Smooth muscle cell (in vitro differentiated cells): ENCODE measurements around the gene MGAT3. TPM values are rescaled to one million over a fixed set of nuclear protein-coding genes. Genes with fewer than 3 reads are reported as not detected.

Experiments
- DNase-seq: peaks from one replicate; lab custom pipeline; 2025; ENCODE audit not compliant: unreplicated experiment; lab: John Stamatoyannopoulos, UW
- H2AFZ ChIP-seq: fragments of 200-600 bp; sonication (generic); 2 replicates; pipeline ENCODE4 v1.6.0; 2016; ENCODE audit warnings: antibody characterized with exemption, low read depth, mild to moderate bottlenecking
- H3F3A ChIP-seq: fragments of 200-600 bp; sonication (generic); 2 replicates; pipeline ENCODE4 v1.6.0; 2017; ENCODE audit warnings: antibody characterized with exemption, low read depth
- H3K27ac ChIP-seq: fragments of 200-600 bp; sonication (generic); 2 replicates; pipeline ENCODE4 v1.5.1; 2016; ENCODE audit warnings: low read depth, mild to moderate bottlenecking
- H3K27me3 ChIP-seq: fragments of 200-600 bp; sonication (generic); 2 replicates; pipeline ENCODE4 v1.6.1; 2016; ENCODE audit warnings: low read depth, mild to moderate bottlenecking
- H3K36me3 ChIP-seq: fragments of 200-600 bp; sonication (generic); 2 replicates; pipeline ENCODE4 v1.5.1; 2016; ENCODE audit warnings: low read depth
- H3K4me1 ChIP-seq: fragments of 200-600 bp; sonication (generic); 2 replicates; pipeline ENCODE4 v1.5.1; 2016; ENCODE audit warnings: low read depth
- H3K4me2 ChIP-seq: fragments of 200-600 bp; sonication (generic); 2 replicates; pipeline ENCODE4 v1.6.0; 2016; ENCODE audit warnings: mild to moderate bottlenecking
- H3K4me3 ChIP-seq: fragments of 200-600 bp; sonication (generic); 2 replicates; pipeline ENCODE4 v1.5.1; 2016; ENCODE audit warnings: mild to moderate bottlenecking
- H3K79me2 ChIP-seq: fragments of 200-600 bp; sonication (generic); 2 replicates; pipeline ENCODE4 v1.6.0; 2016; ENCODE audit warnings: low read depth, mild to moderate bottlenecking
- H3K9ac ChIP-seq: fragments of 200-600 bp; sonication (generic); 2 replicates; pipeline ENCODE4 v1.6.0; 2016; ENCODE audit warnings: low read depth
- H3K9me3 ChIP-seq: fragments of 200-600 bp; sonication (generic); replicated peaks from 2 replicates; pipeline ENCODE4 v1.5.1; 2016; ENCODE audit warnings: low read depth
- H4K20me1 ChIP-seq: fragments of 200-600 bp; sonication (generic); 2 replicates; pipeline ENCODE4 v1.6.0; 2016; ENCODE audit warnings: low read depth
- WGBS: methylation state at CpG from one replicate; pipeline ENCODE4 v1.1.7; 2016; ENCODE audit warnings: low lambda C conversion rate; 5-methylcytosine and 5-hydroxymethylcytosine counted together
- polyA plus RNA-seq: library from polyadenylated mRNA; unstranded; fragments of >200 nt; fragmentation: Nextera tagmentation; extraction: Ambion mirVana; gene quantifications from 2 replicates; pipeline ENCODE4 v1.2.1, GENCODE V29; 2016
- total RNA-seq: library from RNA; depleted of rRNA; stranded (reverse); fragments of >200 nt; gene quantifications from 2 replicates; pipeline ENCODE4 v1.2.3, GENCODE V29; 2014
- TF ChIP-seq, protein P1 (sequence below): fragments of 200-600 bp; sonication (generic); IDR thresholded peaks from 2 replicates; pipeline ENCODE4 v1.5.1; 2017; ENCODE audit warnings: borderline replicate concordance, mild to moderate bottlenecking, antibody characterized with exemption; ENCODE audit not compliant: insufficient read depth, poor library complexity, severe bottlenecking

The MGAT3 gene
- total and polyA plus RNA-seq, 2 experiments from 2014 or later, result 3.9 to 7.8 TPM

- Histone ChIP-seq H3K36me3 (no peaks in the 10 kb centered on the region), H3K4me1 (peaks cover 4% of the 10 kb centered on the region), H3K4me2 (no peak overlapping the region), H3K79me2 (peaks cover 52% of the 10 kb centered on the region), H3K27me3 (no peaks in the 10 kb centered on the region), H3K4me3 (no peak overlapping the region), H3K27ac (no peak overlapping the region), H4K20me1 (peaks cover 29% of the 10 kb centered on the region), H3K9ac (no peak overlapping the region), H3F3A (no peaks in the 10 kb centered on the region), H2AFZ (no peak overlapping the region), H3K9me3 (no peaks in the 10 kb centered on the region)
- TF ChIP-seq, protein P1, sequence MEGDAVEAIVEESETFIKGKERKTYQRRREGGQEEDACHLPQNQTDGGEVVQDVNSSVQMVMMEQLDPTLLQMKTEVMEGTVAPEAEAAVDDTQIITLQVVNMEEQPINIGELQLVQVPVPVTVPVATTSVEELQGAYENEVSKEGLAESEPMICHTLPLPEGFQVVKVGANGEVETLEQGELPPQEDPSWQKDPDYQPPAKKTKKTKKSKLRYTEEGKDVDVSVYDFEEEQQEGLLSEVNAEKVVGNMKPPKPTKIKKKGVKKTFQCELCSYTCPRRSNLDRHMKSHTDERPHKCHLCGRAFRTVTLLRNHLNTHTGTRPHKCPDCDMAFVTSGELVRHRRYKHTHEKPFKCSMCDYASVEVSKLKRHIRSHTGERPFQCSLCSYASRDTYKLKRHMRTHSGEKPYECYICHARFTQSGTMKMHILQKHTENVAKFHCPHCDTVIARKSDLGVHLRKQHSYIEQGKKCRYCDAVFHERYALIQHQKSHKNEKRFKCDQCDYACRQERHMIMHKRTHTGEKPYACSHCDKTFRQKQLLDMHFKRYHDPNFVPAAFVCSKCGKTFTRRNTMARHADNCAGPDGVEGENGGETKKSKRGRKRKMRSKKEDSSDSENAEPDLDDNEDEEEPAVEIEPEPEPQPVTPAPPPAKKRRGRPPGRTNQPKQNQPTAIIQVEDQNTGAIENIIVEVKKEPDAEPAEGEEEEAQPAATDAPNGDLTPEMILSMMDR, result no peak
- 91% methylated on average over 4 of the region's 4 CpGs for WGBS
- no peak for DNase-seq
Measured at GRCh38 chr22:39508393-39508792, 51.6 kb downstream of the MGAT3 start.

- Histone ChIP-seq H3K4me1 (no peaks in the 10 kb centered on the region), H3K9ac (no peak overlapping the region), H3K4me2 (no peak overlapping the region), H3K4me3 (no peak overlapping the region), H3K27ac (no peak overlapping the region), H2AFZ (no peak overlapping the region), H3K27me3 (no peaks in the 10 kb centered on the region), H3K36me3 (no peaks in the 10 kb centered on the region), H3F3A (no peaks in the 10 kb centered on the region), H3K9me3 (no peaks in the 10 kb centered on the region), H4K20me1 (peaks cover 41% of the 10 kb centered on the region), H3K79me2 (peaks cover 35% of the 10 kb centered on the region)
- DNase-seq, result no peak
- TF ChIP-seq, protein P1, result no peak
- WGBS, result 99% methylated on average over 4 of the region's 4 CpGs
Measured at GRCh38 chr22:39510529-39511149, 53.8 kb downstream of the MGAT3 start.

DNA sequence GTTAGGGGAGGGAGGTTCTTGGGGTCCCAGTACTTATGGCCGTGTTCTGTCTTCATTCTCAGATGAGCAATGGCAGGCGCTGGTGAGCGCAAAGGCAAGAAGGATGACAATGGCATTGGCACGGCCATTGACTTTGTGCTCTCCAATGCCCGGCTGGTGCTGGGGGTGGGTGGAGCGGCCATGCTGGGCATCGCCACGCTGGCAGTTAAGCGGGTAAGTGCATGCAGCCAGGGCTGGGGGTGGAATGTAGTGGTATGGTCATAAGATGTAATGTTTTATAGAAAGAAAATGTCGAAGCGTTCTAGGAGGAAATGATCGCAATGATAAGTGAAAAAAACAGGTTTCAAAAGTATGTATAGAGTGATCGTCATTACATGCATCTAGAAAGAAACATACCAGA lies 54.4 kb downstream of the MGAT3 start:
- Histone ChIP-seq H3K4me2 (no peak overlapping the region), H3K27ac (no peak overlapping the region), H3F3A (no peaks in the 10 kb centered on the region), H3K36me3 (no peaks in the 10 kb centered on the region), H3K79me2 (peaks cover 30% of the 10 kb centered on the region), H2AFZ (no peak overlapping the region), H3K4me1 (no peaks in the 10 kb centered on the region), H3K4me3 (no peak overlapping the region), H3K9me3 (no peaks in the 10 kb centered on the region), H4K20me1 (peaks cover 41% of the 10 kb centered on the region), H3K9ac (no peak overlapping the region), H3K27me3 (no peaks in the 10 kb centered on the region)
- WGBS, result 97% methylated on average over 13 of the region's 13 CpGs
- TF ChIP-seq, protein P1, result no peak
- no peak for DNase-seq

DNA sequence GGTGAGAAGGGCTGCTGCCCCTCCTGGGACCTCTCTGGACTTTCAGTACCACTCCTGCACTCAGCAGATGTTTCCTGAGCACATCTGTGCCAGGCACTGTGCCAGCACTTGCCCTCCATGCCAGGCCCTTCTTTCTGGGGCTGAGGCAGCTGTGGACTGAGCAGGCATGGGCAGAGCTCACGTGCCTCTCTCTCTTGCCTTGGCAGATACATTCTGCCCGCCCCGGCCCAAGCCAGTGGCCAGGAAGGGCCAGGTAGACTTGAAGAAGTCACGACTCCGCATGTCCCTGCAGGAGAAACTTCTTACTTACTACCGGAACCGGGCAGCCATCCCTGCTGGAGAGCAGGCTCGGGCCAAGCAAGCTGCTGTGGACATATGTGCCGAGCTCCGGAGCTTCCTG lies 55.2 kb downstream of the MGAT3 start:
- Histone ChIP-seq H3F3A (peaks cover 2% of the 10 kb centered on the region), H3K36me3 (no peaks in the 10 kb centered on the region), H4K20me1 (peaks cover 41% of the 10 kb centered on the region)

More for the DNA sequence above, 55.2 kb downstream of the MGAT3 start:
- H3K27me3 ChIP-seq, result no peaks in the 10 kb centered on the region
- 98% methylated on average over 10 of the region's 10 CpGs for WGBS
- no peak overlapping the region for H3K9ac ChIP-seq
- TF ChIP-seq, protein P1, result no peak
- H3K4me2 ChIP-seq, result no peak overlapping the region
- no peak overlapping the region for H2AFZ ChIP-seq
- no peaks in the 10 kb centered on the region for H3K9me3 ChIP-seq
- no peak overlapping the region for H3K27ac ChIP-seq
- H3K4me3 ChIP-seq, result no peak overlapping the region
- H3K4me1 ChIP-seq, result no peaks in the 10 kb centered on the region
- no peak for DNase-seq
- H3K79me2 ChIP-seq, result peaks cover 26% of the 10 kb centered on the region
